Myocyte (in vitro differentiated cells): ENCODE data around the gene ATP7A. TPM values are rescaled to one million over a fixed set of nuclear protein-coding genes. Genes with fewer than 3 reads are reported as not detected.
A peak's percentile ranks its signal among the peaks of the same experiment; 100 is the strongest.
"Not testable (repeated sequence)": the region's sequence is repeated elsewhere in the genome, so short reads cannot be mapped to it uniquely, and the experiment has no call there.

Experiments
- DNase-seq: peaks from one replicate; pipeline ENCODE4 v3.0.0-alpha.2; 2012; ENCODE audit warnings: low read depth
- total RNA-seq: library from RNA; depleted of rRNA; stranded (reverse); fragments of >200 nt; gene quantifications from 2 replicates; pipeline ENCODE4 v1.2.3, GENCODE V29; 2014

ATP7A gene
- total RNA-seq, 1 donor from 2014 or later = 12.4 TPM

DNA sequence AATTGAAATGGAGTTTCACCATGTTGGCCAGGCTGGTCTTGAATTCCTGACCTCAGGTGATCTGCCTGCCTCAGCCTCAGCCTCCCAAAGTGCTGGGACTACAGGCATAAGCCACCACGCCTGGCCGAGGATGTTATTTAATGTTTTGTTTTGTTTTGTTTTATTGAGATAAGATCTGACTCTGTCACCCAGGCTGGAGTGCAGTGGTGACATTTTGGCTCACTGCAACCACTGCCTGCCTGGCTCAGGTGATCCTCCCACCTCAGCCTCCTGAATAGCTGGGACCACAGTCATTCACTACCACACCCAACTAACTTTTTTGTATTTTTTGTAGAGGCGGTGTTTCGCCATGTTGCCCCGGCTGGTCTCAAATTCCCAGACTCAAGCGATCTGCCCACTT lies 34.5 kb downstream of the ATP7A start:
- not testable (repeated sequence) for DNase-seq

DNA sequence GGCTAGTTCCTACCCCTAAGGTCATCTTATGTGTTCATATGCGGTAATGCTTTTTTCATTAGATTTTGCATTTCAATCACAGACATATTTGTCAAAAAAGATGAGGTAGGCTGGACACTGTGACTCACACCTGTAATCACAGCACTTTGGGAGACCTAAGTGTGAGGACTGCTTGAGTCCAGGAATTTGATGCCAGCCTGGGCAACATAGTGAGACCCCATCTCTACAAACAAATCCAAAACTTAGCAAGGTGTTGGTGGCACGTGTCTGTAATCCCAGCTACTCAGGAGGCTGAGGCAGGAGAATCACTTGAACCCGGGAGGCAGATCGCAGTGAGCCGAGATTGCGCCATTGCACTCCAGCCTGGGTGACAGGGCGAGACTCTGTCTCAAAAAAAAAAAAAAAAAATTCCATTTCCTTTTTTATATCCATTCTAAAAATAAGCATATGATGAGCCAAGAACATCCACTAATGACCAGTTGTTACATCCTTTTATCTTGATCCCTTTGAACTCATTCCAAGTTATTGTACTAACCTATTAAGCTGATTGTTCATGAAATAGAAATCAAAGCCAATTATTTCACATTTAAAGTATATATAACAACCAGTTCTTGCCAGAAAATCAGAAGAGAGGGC lies 35.5 kb downstream of the ATP7A start:
- peak; percentile 10 for DNase-seq

DNA sequence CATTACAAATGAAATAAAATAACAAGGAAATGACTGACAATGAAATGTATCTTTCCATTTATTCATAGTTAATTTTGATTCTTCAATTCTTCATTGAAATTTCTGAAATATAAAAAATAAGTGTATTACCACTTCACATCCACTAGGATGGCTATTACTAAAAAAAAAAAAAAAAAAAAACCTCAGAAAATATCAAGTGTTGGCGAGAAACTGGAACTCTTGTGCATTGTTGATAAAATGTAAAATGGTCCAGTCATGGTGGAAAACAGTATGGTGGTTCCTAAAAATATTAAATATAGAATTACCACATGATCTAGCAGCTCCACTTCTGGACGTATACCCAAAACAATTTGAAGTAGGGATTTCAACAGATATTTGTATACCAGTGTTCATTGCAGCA lies 36.1 kb downstream of the ATP7A start:
- no peak for DNase-seq

DNA sequence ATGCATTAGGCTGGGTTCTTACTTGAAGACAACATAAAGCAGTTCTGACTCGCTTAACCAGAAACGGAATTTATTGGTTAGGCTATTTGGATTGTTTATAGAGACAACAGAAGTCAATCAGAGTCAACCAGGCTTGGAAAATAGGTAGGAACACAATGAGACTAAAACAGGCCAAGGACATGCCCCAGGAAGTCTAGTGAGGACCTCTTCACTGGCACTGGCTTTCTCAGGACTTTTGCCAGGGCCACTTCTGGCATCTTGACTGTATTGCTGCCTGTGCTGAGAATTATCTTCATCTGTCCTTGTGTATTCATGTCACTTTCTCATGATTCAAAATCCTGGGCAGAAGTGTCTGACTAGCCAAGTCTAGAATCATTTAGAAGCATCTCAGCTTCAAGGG lies 39.3 kb downstream of the ATP7A start:
- DNase-seq = no peak

DNA sequence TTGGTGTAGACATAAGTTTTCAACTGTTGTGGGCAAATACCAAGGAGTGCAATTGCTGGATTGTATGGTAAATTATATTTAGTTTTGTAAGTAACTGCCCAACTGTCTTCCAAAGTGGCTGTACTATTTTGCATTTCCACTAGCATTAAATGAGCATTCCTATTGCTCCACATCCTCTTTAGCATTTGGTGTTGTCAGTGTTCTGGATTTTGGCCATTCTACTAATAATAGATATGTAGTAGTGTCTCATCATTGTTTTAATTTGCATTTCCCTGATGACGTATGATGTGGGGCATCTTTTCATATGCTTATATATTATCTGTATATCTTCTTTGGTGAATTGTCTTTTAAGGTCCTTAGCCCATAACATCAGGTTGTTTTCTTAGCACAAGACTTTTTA lies 41.7 kb downstream of the ATP7A start:
- DNase-seq = no peak

DNA sequence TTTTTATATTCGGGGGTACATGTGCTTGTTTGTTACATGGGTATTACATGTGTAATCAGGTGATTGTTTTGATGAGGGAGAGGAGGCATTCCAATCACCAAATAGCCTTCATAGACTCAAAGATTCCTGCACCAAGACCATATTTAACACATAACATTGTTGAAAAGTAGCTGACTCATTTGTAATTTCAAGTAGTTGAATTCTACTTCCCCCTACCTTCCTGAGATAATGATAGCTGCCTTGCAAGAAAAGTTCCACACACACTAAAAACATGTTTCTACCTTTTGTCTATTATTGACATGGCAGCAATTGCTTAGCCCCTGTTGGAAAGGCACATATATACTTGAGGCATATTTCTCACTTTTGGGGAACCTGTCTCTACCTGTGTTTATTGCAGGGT lies 42.8 kb downstream of the ATP7A start:
- no peak for DNase-seq

DNA sequence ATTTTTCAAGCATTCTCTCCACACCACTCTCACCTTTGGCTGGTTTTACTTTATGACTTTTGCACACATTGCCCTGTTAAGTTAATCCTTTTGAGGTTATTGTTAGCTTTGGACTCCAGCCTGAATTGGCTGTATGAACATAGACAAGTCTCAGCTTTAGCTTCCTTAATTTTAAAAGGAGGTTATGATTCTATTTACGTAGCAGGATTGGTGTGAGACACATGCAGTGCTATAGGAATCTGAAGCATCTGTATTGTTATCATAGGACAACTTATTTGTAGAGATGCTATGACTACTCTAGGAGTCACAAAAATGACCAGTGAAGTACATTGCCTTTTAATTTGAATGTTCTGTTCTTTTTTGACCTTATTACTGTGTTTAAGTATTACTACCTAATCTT lies 43.2 kb downstream of the ATP7A start:
- no peak for DNase-seq

DNA sequence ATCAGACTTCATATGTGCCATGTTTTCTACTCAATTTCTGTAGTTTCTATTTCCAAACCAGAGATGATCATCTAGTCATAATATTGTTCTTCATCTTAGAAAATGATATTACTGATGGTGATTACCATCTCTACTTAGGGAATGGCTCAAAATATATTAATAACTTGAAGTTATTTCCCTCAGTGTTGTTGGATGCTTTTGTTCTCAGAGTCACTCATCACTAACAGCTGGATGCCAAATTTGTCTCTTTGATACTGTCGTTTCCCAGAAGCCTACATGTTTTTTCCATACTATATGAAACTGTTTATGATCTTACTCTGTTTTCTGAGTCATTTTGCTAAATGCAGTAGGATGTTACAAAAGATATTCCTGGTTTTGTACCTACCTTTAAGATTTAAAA lies 50.1 kb downstream of the ATP7A start:
- no peak for DNase-seq

DNA sequence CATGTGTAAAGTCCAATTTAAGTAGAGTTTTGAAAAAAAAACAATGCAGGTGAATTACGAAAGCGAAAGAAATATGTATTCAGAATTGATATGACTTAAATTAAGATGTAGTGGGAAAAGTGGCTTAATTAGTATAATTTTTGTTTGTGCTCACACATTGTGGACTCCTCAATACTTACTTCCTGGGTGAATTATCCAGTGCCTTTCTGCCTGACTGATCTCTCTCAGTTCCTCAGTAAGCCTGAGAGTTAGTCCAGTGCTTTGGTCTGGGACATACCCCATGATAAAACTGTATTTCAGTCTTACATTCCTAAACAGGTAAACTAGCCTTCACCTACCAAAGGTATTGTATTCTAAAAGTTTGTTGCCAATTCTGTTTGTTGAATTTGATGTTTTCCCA lies 50.6 kb downstream of the ATP7A start:
- DNase-seq = no peak

DNA sequence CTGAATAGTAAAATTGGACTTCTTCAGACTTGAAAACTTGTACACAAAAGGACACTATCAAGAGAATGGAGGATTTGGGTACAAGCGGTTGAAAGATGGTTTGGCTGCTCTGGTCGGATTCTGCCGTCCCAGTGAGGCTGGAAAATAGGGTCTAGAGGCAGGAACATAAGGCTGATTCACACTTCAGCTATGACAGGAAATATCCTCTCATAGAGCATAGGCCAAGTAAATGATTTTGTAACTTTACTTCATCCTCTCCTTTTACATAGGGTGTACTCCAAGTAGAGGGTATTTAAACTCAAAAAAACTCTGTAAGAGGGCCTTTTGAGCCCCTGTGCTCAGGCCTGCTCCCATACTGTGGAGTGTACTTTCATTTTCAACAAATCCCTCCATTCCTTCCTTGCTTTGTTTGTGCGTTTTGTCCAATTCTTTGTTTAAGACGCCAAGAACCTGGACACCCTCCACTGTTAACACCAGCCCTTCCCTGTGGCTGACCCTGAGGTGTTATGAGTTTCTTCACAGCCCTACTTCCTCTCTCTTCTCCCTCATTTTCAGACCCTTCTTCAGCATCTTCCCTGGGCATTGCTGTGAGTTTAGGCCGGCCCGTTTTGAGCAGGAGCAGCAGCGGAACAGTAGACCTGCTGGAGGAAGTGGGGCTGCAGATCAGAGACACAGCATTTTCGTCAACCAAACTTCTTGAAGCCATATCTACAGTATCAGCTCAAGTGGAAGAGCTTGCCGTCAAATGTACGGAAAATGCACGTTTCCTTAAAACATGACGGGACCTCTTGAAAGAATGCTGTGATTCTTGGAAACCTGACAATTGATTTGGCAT lies 51.8 kb downstream of the ATP7A start:
- no peak for DNase-seq

DNA sequence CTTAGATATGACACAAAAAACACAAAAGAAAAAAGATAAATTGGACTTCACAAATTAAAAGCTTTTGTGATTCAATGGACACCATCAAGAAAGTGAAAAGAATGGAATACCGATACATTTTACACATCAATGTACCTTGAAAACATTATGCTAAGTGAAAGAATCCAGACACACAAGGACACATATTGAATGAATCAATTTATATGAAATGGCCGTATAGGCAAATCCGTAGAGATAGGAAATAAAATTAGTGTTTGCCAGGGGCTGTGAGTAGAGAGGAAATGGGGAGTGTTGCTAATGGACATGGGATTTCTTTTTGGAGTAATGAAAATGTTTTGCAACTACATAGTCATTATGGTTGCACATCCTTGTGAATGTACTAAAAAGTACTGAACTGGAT lies 55.9 kb downstream of the ATP7A start:
- no peak for DNase-seq

DNA sequence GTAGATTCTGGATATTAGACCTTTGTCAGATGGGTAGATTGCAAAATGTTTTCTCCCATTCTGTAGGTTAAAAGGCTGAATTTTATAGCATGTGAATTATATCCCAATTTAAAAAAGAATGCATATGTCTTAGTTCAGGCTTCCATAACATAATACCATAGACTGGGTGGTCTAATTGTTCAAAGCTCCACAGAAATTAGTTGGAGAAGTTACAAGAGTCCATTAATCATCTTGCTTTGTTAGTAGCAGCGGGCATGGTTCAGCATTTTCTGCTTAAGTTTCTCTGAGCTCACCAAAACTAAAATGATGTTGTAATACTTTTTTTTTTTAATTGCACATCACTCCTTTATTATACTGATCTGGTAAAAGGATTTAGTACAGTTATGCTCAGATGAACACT lies 57.1 kb downstream of the ATP7A start:
- no peak for DNase-seq

DNA sequence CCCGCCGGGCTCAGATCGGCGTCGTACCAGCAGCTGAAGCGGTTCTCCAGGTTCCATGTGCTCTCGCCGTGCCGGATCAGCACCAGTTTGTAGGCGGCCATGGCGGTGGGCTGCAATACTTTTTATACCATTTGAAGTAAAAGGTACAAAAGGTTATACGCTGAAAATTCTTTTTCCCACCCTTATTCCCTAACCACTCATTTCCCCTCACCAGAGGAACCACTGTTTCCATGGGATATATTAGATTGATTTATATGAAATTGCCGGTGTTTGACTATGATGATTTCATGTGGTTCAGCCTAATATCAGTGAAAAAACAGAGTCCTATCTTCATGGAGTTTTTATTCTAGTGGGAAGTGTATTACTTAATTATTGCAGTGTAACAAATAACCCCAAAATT lies 59.0 kb downstream of the ATP7A start, which contains the start of gene PGAM4:
Gene PGAM4, minus strand, starts transcription at position 101 of the 400 bp plus-strand sequence. Its CDS starts 0 bp downstream, at position 101.
- no peak for DNase-seq

DNA sequence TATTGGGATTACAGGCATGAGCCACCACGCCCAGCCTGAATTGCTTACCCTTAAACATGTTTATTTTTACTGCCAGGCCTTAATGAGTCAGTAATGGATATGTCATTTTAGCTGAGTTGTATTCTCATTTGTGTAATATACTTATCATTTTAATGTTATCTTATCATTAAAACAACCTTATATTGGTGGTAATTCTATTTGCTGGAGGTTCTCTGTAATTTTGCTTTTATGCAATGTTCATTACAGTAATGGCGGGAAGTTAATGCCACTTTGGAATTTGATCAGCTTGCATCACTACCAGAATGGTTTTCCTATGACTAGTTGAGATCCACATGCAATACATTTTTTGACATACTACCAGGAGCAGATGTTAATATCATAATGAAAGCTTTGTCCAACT lies 65.3 kb downstream of the ATP7A start:
- DNase-seq = no peak

DNA sequence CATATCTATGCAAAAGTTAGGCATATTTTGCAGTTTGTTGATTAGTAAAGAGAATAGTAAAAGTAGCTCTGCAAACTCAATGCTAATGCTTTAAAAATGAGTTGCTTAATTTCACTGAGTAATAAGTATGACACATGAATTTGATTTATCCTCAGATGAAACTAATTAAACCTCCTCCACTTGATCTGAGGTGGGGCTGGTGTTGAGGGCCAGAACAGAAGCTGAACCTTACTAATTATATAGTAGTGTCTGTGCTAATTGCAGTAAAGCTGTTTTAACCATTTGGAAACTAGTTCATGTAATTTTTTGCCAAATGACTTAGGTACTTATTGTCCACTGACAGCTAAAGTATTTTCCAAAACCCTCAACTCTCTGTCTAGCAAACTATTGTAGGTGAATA lies 66.6 kb downstream of the ATP7A start:
- DNase-seq = no peak

DNA sequence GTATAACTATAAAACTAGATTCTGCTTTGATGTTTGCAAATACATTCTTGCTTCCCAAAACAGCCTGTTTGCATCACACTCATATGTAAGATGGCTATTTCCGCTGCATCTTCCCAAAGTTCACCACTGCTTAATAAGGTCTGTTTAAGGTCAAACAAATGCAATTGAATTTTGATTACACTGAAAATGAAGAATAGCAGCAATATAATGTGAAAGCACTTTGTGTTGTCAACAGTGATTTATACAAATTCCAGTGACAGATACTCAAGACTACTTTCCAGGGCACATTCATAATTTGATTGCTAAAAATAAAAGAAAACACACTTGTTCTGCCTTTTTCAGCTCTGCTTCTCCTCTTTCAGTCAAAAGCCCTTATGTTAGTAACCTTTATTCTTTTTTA lies 67.0 kb downstream of the ATP7A start:
- no peak for DNase-seq

DNA sequence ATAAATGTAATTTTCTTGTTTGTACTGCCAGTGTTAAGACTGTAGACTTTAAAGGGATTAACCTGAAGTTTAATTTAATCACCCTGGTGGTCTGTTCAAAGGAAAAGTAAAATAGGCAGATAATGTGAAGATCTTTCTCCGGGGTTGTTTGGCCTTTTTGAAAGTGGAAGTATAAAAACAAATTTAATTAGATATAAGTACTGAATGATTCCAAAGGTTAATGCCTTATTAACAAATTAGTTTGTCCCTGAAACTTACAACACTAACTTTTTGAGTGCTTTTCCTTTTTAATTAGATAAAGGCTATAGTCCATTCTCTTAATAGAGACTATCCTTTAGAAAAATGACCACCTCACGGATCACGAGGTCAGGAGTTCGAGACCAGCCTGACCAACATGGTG lies 69.4 kb downstream of the ATP7A start:
- no peak for DNase-seq

DNA sequence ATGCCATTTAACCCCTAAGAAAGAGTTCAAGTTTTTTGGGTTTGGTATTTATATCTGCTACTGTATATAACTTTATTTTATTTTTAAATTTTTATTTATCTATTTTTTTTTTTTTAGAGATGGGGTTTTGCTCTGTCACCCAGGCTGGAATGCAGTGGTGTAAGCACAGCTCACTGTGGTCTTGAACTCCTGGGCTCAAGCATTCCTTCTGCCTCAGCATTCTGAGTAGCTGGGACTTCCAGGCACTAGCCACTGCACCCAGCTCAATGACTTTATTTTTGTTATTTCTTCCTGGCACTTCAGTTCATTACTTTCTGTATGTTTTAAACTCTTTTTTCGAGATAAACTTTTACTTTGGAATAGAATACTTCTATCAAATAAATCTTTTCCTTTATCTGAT lies 101.4 kb downstream of the ATP7A start:
- DNase-seq = peak; percentile 5

DNA sequence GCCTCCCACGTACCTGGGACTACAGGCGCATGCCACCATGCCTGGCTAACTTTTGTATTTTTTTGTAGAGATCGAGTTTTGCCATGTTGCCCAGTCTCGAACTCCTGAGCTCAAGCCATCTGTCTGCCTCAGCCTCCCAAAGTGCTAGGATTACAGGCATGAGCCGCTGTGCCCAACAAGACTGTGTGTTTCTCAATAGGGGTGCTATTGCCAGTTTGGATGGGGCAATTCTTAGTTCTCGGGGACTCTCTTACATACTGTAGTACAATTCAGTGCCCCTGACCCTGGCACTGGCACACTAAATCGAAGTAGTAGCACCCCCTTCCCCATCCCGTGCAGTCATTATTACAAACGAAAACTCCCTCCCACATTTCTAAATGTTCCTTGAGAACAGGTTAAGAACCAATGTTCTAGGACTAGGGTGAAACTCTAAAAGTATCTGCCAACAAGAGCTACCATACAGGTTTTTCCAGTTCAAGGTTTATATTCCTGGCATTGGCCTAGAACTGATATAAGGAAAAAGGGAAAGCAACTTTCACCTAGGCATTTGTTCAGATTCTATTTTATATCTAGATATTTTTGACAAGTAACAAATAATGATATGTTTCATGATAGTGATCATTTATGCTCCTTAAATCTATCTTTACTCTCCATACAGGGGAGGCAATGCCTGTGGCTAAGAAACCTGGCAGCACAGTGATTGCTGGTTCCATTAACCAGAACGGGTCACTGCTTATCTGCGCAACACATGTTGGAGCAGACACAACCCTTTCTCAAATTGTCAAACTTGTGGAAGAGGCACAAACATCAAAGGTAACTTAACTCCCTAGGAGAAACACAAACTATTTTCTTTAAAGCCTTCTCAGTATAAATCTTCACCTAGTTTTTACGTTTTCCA lies 109.3 kb downstream of the ATP7A start:
- DNase-seq = no peak

DNA sequence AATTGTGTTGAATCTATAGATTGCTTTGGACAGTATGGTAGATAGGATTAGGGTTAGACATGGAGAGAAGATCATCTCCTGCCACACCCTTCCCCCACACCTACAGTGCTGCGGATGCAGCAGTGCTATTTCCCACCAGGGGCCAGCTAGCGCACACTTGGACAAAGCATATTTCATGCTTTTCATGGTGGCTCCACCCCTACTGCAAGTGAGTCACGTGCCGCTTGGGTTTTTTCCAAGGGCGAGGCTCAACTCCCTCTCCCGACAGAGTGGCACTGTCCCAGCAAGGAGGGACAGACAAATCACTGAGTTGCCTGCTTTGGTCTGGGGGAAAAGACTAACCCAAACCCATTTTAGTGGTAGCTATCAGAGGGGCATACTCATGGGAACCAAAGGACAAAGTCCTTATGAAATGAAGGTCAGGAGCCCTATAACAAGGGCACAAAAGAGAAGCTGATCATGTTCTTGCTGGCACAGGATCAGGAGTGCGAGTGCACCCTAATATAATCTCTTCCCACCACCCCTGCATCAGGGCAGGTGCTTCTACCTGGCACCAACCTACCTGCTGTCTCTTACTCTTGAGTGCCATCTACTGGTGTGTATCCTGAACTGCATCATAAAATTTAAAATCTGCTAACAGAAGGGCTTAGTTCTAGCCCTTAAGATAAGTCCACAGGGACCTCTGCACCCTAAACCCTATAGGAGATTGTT lies 114.0 kb downstream of the ATP7A start:
- DNase-seq = peak; percentile 1

DNA sequence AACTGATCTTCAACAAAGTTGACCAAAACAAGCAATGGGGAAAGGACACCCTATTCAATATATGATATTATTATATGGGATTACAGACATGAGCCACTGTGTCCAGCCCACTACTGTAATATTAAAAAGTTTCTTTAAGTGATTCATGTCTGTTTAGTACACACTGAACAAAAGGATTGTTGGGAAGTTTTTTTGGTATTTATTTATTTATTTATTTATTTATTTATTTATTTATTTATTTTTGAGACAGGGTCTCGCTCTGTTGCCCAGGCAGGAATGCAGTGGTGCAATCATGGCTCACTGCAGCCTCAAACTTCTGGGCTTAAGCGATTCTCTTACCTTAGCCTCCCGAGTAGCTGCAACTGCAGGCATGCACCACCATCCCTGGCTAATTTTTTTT lies 117.3 kb downstream of the ATP7A start:
- no peak for DNase-seq
